GM23248 (cell line): Measurements from ENCODE around the gene CTSF.

Source experiments
- EZH2 ChIP-seq: fragments of 200-600 bp; sonication (generic); IDR thresholded peaks from 2 replicates; pipeline ENCODE4 v1.6.1; 2018; ENCODE audit warnings: antibody characterized with exemption, mild to moderate bottlenecking; ENCODE audit not compliant: insufficient read depth, poor library complexity, severe bottlenecking
- EZH2phosphoT487 ChIP-seq: fragments of 200-600 bp; sonication (generic); IDR thresholded peaks from 2 replicates; pipeline ENCODE4 v1.6.1; 2018; ENCODE audit warnings: antibody characterized with exemption, moderate library complexity, mild to moderate bottlenecking, low read depth; ENCODE audit not compliant: insufficient read depth

- TF ChIP-seq EZH2 = no peak
- no peak for TF ChIP-seq EZH2phosphoT487
Measured at GRCh38 chr11:66559142-66559865, 9.1 kb downstream of the CTSF start.
